Fibroblast of upper back skin (primary cell): ENCODE results near the gene GABARAPL2.

Experiments
- DNase-seq: peaks from one replicate; pipeline ENCODE4 v3.0.0-alpha.2; 2013

GABARAPL2 gene

DNA sequence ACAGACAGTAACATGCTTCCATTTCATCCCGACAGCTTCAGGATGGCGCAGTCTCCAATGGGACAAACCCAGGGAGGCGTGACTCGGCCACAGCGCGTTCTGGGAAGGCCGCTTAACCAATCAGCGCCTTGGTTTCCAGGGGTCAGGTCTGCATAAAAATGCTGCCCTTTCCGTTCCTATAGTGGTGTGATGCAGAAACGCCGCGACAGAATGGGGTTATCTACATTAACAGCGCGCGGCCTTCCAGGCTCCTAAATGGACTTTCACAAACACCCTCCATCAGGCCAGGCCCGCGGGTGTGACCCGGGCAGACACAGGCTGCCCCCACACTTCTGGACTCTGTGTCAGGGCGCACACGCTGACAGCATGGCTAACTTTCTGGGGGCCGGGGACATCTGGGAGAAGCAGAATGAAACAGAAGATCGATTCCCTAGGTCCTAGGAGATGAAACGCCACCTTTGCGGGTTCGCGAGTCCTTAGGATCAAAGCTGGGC, 10.9 kb upstream of the GABARAPL2 start:
- peak; percentile 90 for DNase-seq

DNA sequence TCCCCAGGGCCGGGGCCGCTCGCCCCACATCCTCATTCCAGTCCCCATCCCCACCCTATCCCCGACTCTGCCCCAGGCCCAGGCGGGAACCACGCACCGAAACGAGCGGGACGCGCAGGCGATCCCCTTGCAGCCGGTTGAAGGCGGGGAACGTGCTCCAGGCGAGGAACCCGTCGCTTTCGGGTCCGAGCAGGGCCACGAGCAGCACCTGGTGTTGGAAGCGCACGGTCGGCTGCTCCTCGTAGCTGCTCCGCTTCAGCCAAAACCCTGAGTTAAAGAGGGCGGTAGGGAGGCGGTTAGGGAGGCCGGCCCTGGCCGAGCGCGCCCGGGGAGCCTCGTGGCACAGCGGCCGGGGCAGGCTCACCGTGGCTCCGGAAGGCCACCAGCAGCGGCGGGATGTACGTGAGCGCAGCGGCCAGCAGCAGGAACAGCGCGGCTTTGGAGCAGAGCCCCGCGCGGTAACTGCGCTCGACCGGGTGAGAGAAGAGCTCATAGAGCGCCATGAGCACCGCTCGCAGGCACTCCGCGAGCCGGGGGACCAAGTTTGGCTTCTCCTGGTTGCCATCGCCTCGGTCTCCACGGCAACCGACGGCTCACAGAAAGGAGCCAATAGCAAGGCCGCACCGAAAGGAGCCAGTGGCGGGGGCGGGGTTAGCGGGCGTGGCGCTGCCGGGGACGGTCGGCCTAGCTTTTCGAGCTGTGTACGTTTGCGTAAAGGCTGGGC, 10.3 kb upstream of the GABARAPL2 start, which contains the start of gene TMEM231:
TSS of gene TMEM231 (minus strand) at position 546 of the 724 bp plus-strand sequence. CDS start at position 503, 43 bp downstream.
- DNase-seq: peak; percentile 93

DNA sequence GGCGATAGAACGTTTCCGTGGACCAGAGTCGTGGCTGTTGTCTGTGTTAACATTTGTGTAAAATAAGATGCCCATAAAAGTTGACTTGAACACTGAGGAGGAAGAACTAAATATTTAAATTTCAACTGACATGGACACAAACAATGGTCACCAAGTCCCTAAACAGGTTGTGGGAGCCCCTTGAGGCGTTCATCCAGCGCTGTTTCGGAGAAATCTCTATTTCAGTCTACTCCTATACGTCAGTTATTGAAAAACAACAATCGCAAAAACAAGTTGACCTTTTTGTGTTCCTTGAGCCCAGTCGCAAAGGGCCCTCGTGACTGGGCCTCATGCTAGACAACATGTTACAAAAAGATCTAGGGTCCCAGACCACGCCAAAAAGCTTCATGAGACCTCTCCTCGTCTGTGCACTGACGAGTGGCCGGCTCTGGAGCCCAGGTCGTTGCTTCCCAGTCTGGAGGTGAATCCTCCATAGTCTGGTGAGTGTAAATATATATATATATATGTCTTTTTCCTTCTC, 9.7 kb upstream of the GABARAPL2 start:
- DNase-seq: no peak

DNA sequence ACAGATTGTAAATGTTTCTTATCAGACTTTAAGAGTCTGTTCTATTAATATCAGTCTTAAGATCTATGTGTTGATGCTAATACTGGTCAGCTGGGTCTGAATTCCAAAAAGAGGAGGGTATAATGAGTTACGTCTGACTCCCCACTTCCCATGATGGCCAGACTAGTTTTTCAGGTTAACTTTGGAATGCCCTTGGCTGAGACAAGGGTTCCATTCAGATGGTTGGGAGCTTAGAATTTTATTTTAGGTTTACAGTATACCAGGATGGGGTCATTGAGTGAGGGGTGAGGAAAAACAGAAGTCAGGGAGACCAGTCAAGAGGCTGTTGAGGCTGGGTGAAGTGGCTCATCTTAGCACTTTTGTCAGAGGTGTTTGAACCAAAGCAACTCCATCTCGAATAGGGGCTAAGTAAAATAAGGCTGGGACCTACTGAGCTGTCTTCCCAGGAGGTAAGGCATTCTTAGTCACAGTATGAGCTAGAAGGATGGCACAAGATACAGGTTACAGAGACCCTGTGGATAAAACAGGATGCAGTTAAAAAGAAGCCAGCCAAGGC, 7.3 kb upstream of the GABARAPL2 start:
- no peak for DNase-seq

DNA sequence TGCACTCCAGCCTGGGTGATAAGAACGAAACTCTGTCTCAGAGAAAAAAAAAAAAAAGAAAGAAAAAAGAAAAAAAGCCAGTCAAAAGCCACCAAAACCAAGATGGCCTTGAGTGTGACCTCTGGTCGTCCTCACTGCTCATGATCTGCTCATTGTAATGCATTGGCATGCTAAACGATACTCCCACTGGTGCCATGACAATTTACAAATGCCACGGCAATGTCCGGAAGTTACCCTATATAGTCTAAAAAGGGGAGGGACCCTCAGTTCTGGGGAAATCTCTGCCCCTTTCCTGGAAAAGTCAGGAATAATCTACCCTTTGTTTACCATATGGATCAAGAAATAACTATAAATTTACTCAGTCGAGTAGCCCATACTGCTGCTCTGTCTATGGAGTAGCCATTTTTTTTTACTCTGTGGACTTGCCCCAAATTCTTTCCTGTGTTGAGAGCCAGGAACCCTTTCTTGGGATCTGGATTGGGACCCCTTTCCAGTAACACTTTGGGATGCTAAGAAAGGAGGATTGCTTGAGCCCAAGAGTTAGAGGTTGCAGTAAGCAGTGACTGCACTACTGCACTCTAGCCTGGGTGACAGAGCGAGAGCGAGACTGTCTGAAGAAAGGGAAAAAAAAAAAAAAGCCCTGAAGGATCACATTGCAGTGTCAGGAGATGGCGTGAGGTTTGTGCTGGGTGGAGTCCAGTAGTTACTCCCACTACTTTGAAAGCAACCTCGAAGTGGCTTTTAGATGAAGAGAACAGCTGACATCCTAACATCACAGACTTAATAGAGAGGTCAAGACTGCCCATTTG, 6.4 kb upstream of the GABARAPL2 start:
- DNase-seq: peak; percentile 61

GRCh38 chr16:75565640-75566039, 539 bp upstream of the GABARAPL2 start:
- DNase-seq: no peak

GRCh38 chr16:75566758-75567255, 628 bp downstream of the GABARAPL2 start:
- peak; percentile 2 for DNase-seq

GRCh38 chr16:75567911-75568310, 1.7 kb downstream of the GABARAPL2 start:
- no peak for DNase-seq

- DNase-seq: no peak
Measured at GRCh38 chr16:75570396-75571065, 4.4 kb downstream of the GABARAPL2 start.

- DNase-seq: no peak
Measured at GRCh38 chr16:75572864-75573542, 6.8 kb downstream of the GABARAPL2 start.

DNA sequence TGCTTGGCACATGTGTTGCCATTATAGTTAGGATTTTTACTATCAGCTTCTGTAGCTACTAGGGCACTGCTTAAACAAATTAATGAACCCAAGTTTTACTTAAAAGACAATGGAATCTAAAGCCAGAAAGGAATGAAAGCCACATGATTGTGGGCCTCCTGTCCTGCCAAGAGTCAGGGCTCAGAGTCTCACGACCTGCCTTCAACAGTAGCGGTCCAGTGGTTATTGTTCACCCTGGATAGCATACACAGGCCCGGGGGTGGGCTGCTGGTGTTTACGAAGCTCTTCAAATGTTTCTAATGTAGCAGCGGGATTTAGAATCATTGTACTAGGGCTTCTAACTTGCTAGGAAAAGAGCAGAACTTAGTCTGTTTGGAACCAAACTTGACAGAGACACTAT, 7.8 kb downstream of the GABARAPL2 start:
- DNase-seq: no peak

DNA sequence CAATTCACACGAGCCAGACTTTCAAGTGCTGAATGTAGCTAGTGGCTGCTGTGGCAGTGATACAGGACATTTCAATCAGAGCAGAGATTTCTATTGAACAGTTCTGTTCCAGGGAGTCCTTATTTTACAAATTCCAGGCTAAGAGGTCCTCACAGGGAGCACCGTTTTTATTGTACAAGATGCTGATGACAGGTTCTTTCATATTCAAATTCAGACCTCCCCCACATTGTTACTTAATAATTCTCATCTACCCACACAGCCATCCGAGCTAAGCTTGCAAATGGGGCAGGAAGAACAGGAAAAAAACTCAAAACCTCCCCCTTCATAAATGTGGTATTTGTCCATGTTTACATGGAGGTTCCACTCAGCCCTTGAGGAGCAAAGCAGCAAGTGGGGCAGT, 9.8 kb downstream of the GABARAPL2 start:
- DNase-seq: no peak

DNA sequence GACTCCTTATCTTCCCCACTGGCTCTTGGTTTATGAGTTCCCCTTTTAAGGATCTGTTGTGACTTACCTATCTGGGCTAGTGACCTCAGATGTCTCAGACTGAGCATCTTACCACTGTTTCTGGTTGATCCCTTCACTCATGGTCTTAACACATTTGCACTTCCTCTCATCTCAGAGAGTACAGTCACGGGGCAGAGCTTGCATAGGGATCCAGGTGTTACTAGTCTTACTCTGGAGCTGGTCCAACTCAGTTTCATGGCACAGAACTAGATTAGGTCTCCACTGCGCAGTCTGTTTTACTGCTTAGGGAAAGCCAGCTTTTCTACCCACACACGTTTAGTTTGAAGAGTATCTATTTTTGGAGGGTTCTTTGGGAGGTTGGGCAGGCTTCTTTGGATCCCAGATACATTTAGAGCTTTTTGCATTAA, 10.2 kb downstream of the GABARAPL2 start:
- no peak for DNase-seq

DNA sequence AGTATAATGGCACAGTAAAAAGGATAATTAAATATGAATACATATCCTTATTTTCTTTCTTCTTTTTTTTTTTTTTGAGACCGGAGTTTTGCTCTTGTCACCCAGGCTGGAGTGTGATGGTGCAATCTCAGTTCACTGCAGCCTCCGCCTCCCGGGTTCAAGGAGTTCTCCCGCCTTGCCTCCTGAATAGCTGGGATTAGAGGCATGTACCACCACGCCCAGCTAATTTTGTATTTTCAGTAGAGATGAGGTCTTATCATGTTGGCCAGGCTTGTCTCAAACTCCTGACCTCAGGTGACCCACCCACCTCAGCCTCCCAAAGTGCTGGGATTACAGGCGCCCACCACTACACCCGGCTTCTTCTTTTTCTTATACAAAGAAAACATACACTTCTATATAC, 12.0 kb downstream of the GABARAPL2 start:
- no peak for DNase-seq

- no peak for DNase-seq
Measured at GRCh38 chr16:75578725-75579124, 12.5 kb downstream of the GABARAPL2 start.

DNA sequence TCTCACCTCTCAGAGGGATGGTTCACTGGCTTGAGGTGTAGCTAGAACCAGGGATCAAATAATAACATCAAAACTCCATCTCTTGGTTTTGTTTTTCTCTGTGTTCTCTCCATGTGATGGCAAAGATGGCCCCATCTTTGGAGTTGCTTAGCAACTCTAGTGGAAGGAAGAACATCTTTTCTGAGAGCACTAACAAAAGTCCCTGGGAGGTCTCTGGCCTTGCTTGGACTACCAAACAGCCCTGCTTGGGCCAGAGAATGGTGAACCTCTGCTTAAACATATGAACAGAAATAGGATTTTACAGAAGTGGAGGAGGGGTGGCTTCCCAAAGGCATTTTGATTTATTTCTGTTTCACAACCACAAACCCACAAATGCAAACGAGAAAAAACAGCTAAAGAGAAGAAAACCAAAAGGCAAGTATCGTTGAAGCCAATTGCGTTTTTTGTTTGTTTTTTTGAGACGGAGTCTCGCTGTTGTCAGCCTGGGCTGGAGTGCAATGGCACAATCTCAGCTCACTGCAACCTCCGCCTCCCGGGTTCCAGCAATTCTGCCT, 13.2 kb downstream of the GABARAPL2 start:
- no peak for DNase-seq

DNA sequence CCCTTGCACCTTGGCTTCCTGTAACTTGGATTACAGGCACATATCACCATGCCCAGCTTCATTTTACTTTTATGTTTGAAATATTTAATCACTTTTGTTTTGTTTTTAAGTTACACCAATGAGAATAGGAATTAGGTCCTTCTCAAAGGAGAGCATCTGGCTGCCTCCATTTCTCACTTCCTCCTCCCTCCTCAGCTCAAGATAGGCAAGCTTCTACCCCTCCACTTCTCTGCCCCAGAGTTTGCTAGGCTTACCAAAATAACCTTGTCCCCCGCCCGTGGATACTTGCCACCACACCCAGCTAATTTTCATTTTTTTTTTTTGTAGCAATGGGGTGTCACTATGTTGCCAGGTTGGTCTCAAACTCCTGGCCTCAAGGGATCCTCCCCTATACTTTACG, 17.9 kb downstream of the GABARAPL2 start:
- DNase-seq: no peak

DNA sequence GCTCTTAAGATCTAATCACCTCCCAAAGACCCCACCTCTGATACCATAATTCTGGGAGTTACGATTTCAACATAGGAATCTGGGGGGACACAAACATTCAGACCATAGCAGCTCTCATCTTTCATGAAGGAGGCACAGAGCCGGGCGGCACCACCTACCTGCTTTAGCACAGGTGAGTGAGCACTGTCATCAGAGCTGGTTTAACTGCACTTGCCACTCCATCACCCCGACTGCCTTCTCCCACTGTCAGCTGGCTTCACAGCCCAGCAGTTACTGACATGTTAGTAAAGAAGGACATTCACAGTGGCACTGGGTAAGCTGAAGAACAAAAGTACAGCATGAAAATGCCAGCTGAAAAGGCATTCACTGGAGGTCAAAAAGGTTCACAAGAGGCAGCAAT, 22.5 kb downstream of the GABARAPL2 start:
- no peak for DNase-seq

GRCh38 chr16:75589306-75589705, 23.1 kb downstream of the GABARAPL2 start:
- DNase-seq: no peak

- DNase-seq: peak; percentile 81
Measured at GRCh38 chr16:75590920-75591843, 25.0 kb downstream of the GABARAPL2 start.

DNA sequence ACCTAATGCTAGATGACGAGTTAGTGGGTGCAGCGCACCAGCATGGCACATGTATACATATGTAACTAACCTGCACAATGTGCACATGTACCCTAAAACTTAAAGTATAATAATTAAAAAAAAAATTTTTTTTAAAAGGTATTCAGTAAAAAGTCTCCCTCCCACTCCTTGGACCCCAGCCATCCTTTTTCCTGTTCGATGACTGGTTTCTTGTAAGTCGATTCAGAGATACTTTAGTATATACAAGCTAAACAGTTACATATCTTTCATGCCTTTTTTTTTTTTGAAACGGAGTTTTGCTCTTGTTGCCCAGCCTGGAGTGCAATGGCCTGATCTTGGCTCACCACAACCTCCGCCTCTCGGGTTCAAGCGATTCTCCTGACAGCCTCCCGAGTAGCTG, 25.7 kb downstream of the GABARAPL2 start:
- DNase-seq: peak; percentile 45
